HepG2 (cell line): Measurements from ENCODE around the gene AFF2.

Experiments used
- FOXA1 ChIP-seq, 2 experiments: fragments of 450-650 bp in 1 of 2; sonication (generic) in 1 of 2; formaldehyde crosslinking in 1 of 2; IDR thresholded peaks; 2 replicates each; pipeline versions ENCODE4 v1.4.0 to v1.6.1; 2016 to 2020; ENCODE audit warnings: missing genetic modification reagents in 1 of 2
- PREB ChIP-seq: sonication (generic); formaldehyde crosslinking; IDR thresholded peaks from 2 replicates; pipeline ENCODE4 v1.4.0; 2020; ENCODE audit warnings: missing genetic modification reagents
- TAF1 ChIP-seq: sonication (generic); formaldehyde crosslinking; IDR thresholded peaks from 2 replicates; pipeline ENCODE4 v1.4.0; 2020; ENCODE audit warnings: missing genetic modification reagents
- ZNF784 ChIP-seq: sonication (generic); formaldehyde crosslinking; IDR thresholded peaks from 2 replicates; pipeline ENCODE4 v1.5.1; 2020; ENCODE audit warnings: missing genetic modification reagents, mild to moderate bottlenecking, borderline replicate concordance

GRCh38 chrX:149039057-149039456 lies 538.6 kb downstream of the AFF2 start:
- TF ChIP-seq FOXA1 (IDR thresholded peaks at IDR 0.05) (no peak), FOXA1 (CRISPR knock-in tag; IDR thresholded peaks at IDR 0.05) (no peak), PREB (CRISPR knock-in tag) (no peak), ZNF784 (no peak), TAF1 (CRISPR knock-in tag) (no peak)
